Heart left ventricle (tissue), 13 donors: Measurements from ENCODE around the gene MCU.

Experiments
- POLR2A ChIP-seq, 2 donors: fragments of 450-650 bp; IDR thresholded peaks; one replicate each; pipeline ENCODE4 v1.6.1; 2017; ENCODE audit warnings: antibody characterized with exemption in 2 of 2, mild to moderate bottlenecking in 2 of 2, moderate library complexity in 2 of 2
- TF ChIP-seq, protein P1 (sequence below), 12 donors: fragments of 200-600 bp; sonication (generic) in 4 of 12; IDR thresholded peaks; one replicate each; pipeline versions ENCODE4 v1.5.0 to v1.8.0; 2018 to 2022; ENCODE audit warnings: antibody characterized with exemption in 12 of 12, mild to moderate bottlenecking in 5 of 12
- donor health status: ischemic (EF 13 %, LVEDD 7.1; RV severe dilation, severe dysfunction).
- donor health status: DM: no; HTN: yes; CAD: no.
- donor health status: DM: no; HTN: no; CAD: no.
- donor health status: ischemic (EF 25% LVEDD 6.9; RV normal size, moderate dysfunction).
- donor health status: ischemic (EF 25% LVEDD 5.7; RV mildly dilated, moderate dysfunction).
- donor health status: ischemic (EF 35%, LVEDD 5.7; RV mildly dilated, moderate dysfunction).
- donor health status: nonischemic (EF 11% LVEDD 7.7; RV severe dilation, severe dysfunction).
- donor health status: DM: yes; HTN: yes; CAD: no.
- donor health status: PGD.
- donor health status: ischemic (EF 29% LVEDD 5.4; RV normal size, mild dysfunction).
- donor health status: nonischemic (EF 23%, LVEDD 6.1; RV moderate dilation, normal function).

DNA sequence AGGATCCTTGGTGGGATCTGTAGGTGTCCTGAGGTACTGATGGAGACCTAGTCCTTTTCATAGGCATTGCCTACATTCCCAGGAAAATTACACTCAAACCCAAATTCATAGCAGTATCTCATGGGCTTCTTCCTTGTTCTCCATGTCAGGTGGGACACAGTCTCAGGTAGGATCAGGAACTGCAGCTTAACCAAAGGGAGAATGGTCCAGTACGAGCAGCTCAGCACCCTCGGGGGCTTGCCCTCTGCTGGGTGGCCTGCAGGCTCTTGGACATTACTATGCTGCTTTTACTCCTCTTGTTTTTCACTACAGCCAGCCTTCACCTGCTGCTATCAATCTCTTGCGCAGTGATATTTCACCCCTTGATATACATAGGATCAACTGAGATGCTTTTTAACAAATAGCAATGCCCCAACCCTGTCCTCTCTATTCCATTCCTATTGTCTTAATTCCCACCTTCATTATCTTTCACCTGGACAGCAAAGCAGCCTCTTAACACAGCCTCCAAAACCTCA is 234.1 kb downstream of the MCU start:
- TF ChIP-seq, protein P1, sequence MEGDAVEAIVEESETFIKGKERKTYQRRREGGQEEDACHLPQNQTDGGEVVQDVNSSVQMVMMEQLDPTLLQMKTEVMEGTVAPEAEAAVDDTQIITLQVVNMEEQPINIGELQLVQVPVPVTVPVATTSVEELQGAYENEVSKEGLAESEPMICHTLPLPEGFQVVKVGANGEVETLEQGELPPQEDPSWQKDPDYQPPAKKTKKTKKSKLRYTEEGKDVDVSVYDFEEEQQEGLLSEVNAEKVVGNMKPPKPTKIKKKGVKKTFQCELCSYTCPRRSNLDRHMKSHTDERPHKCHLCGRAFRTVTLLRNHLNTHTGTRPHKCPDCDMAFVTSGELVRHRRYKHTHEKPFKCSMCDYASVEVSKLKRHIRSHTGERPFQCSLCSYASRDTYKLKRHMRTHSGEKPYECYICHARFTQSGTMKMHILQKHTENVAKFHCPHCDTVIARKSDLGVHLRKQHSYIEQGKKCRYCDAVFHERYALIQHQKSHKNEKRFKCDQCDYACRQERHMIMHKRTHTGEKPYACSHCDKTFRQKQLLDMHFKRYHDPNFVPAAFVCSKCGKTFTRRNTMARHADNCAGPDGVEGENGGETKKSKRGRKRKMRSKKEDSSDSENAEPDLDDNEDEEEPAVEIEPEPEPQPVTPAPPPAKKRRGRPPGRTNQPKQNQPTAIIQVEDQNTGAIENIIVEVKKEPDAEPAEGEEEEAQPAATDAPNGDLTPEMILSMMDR (IDR thresholded peaks at IDR 0.05), result no peak
- no peak for TF ChIP-seq POLR2A (IDR thresholded peaks at IDR 0.05)
